ENCODE results near the gene ZNF814. TPM values are rescaled to one million over a fixed set of nuclear protein-coding genes. Genes with fewer than 3 reads are reported as not detected.

Gene ZNF814
- total RNA-seq, 1 donor from 2014 or later: 30.7 TPM

DNA sequence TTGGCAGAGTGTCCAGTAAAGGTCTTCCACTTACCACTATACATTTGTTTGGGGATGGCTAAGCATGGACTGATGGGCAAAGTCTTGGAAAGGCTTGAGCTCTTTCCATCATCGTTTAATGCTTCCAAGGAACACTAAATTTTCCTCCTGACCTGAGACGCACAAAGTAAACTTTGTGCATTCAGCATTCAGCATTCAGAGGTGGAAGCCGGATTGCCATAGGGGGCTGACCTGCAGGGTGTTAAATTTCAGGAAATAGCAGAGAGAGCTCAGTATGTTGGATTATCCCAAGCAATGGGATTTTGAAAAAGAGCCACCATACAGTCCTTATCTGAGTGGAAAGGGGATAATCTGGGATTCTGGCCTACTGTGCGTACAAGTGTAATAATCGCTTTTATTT is 88.1 kb downstream of the ZNF814 start:
- Mint-ChIP-seq H3K4me1 (peaks cover 42% of the 10 kb centered on the region), H3K4me3 (no peak overlapping the region), H3K36me3 (peaks cover 24% of the 10 kb centered on the region), H3K27ac (peak overlapping the region; percentile 50), H3K9me3 (peaks cover 4% of the 10 kb centered on the region), H3K27me3 (ENCODE audit: insufficient read depth, low read depth) (peaks cover 12% of the 10 kb centered on the region)
- Histone ChIP-seq H3K4me1 (peaks cover 59% of the 10 kb centered on the region), H3K9me3 (ENCODE audit: low read depth) (no peaks in the 10 kb centered on the region), H3K4me3 (peak overlapping the region; percentile 8), H3K79me2 (ENCODE audit: low read depth) (peaks cover 29% of the 10 kb centered on the region), H3K4me2 (peak overlapping the region; percentile 38), H3K27me3 (no peaks in the 10 kb centered on the region), H2AFZ (replicated peaks) (no peak overlapping the region), H4K20me1 (ENCODE audit: low read depth) (no peaks in the 10 kb centered on the region), H3K9ac (no peak overlapping the region), H3K27ac (peak overlapping the region; percentile 55), H3K36me3 (no peaks in the 10 kb centered on the region), H3F3A (ENCODE audit: low read depth) (peaks cover 63% of the 10 kb centered on the region)
- peak; percentile 80 for DNase-seq (ENCODE audit: low spot score)
- TF ChIP-seq, protein P1, sequence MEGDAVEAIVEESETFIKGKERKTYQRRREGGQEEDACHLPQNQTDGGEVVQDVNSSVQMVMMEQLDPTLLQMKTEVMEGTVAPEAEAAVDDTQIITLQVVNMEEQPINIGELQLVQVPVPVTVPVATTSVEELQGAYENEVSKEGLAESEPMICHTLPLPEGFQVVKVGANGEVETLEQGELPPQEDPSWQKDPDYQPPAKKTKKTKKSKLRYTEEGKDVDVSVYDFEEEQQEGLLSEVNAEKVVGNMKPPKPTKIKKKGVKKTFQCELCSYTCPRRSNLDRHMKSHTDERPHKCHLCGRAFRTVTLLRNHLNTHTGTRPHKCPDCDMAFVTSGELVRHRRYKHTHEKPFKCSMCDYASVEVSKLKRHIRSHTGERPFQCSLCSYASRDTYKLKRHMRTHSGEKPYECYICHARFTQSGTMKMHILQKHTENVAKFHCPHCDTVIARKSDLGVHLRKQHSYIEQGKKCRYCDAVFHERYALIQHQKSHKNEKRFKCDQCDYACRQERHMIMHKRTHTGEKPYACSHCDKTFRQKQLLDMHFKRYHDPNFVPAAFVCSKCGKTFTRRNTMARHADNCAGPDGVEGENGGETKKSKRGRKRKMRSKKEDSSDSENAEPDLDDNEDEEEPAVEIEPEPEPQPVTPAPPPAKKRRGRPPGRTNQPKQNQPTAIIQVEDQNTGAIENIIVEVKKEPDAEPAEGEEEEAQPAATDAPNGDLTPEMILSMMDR (IDR thresholded peaks at IDR 0.05): no peak
- TF ChIP-seq EZH2phosphoT487 (IDR thresholded peaks at IDR 0.05) (no peak), EZH2 (IDR thresholded peaks at IDR 0.05) (no peak)

Other genes starting within 250 kb of the ZNF814 start
- not detected in 2 replicates for gene ZSCAN4, start 220.1 kb downstream of the ZNF814 start, total RNA-seq (ENCODE audit: low replicate concordance)
- 31.7 and 36.7 TPM in 2 replicates for gene ZNF551, start 207.1 kb downstream of the ZNF814 start, total RNA-seq (ENCODE audit: low replicate concordance)
- 16.9 and 17.3 TPM in 2 replicates for gene ZNF154, start 179.8 kb downstream of the ZNF814 start, total RNA-seq (ENCODE audit: low replicate concordance)
- gene ZNF671, start 161.4 kb downstream of the ZNF814 start, total RNA-seq (ENCODE audit: low replicate concordance): 15.4 and 17.3 TPM in 2 replicates
- 33.9 and 48.3 TPM in 2 replicates for gene ZNF776, start 142.2 kb downstream of the ZNF814 start, total RNA-seq (ENCODE audit: low replicate concordance)
- gene ZNF586, start 119.4 kb downstream of the ZNF814 start, total RNA-seq (ENCODE audit: low replicate concordance): 19.8 and 21.6 TPM in 2 replicates
- 5.5 and 11.3 TPM in 2 replicates for gene ZNF552, start 74.1 kb downstream of the ZNF814 start, total RNA-seq (ENCODE audit: low replicate concordance)
- 16.4 and 24.7 TPM in 2 replicates for gene ZNF587B, start 58.7 kb downstream of the ZNF814 start, total RNA-seq (ENCODE audit: low replicate concordance)
- 30.4 and 48.2 TPM in 2 replicates for gene ZNF587, start 39.2 kb downstream of the ZNF814 start, total RNA-seq (ENCODE audit: low replicate concordance)
- gene ZNF417, start 27.6 kb upstream of the ZNF814 start, total RNA-seq (ENCODE audit: low replicate concordance): 20.6 and 27.2 TPM in 2 replicates
- gene ZNF418, start 46.4 kb upstream of the ZNF814 start, total RNA-seq (ENCODE audit: low replicate concordance): 25.9 and 43.0 TPM in 2 replicates
- gene ZNF256, start 58.7 kb upstream of the ZNF814 start, total RNA-seq (ENCODE audit: low replicate concordance): 15.9 and 23.2 TPM in 2 replicates
- gene C19orf18, start 85.5 kb upstream of the ZNF814 start, total RNA-seq (ENCODE audit: low replicate concordance): 0.15 TPM in 1 of 2 replicates, not detected in the other
- 48.7 and 50.9 TPM in 2 replicates for gene ZNF606, start 113.8 kb upstream of the ZNF814 start, total RNA-seq (ENCODE audit: low replicate concordance)
- gene ZSCAN1, start 145.0 kb upstream of the ZNF814 start, total RNA-seq (ENCODE audit: low replicate concordance): 0.67 and 4.1 TPM in 2 replicates
- 9.5 and 11.1 TPM in 2 replicates for gene ZNF135, start 170.2 kb upstream of the ZNF814 start, total RNA-seq (ENCODE audit: low replicate concordance)
- 49.1 and 144 TPM in 2 replicates for gene ZSCAN18, start 209.2 kb upstream of the ZNF814 start, total RNA-seq (ENCODE audit: low replicate concordance)

Data from neural progenitor cell (in vitro differentiated cells).